Activated B cell treated with CpG ODN at 0.5 μM for 24 hours (primary cell): ENCODE measurements around the gene RYR1. TPM values are rescaled to one million over a fixed set of nuclear protein-coding genes. Genes with fewer than 3 reads are reported as not detected.

Source experiments
- ATAC-seq: fragments of 200-7000 bp; cut with Tn5 transposase; one replicate; pipeline ENCODE4 v1.10.0; 2021; ENCODE audit warnings: low read depth, mild to moderate bottlenecking, moderate library complexity
- CTCF ChIA-PET: fragments of 350-600 bp; sonication (Branson Sonifier 250); formaldehyde crosslinking; loops from one replicate; lab custom pipeline; 2021; ENCODE audit warnings: antibody characterized with exemption; lab: Charles Lee
- POLR2A ChIA-PET: fragments of 350-600 bp; sonication (Branson Sonifier 250); formaldehyde crosslinking; loops from one replicate; lab custom pipeline; 2021; ENCODE audit warnings: antibody characterized with exemption; lab: Charles Lee
- DNase-seq: peaks from one replicate; pipeline ENCODE4 v3.0.0; 2022
- H3K27ac Mint-ChIP-seq: one replicate; pipeline ENCODE4 v1.8.0; 2020; ENCODE audit warnings: mixed read lengths
- H3K27me3 Mint-ChIP-seq: one replicate; pipeline ENCODE4 v1.8.0; 2021; ENCODE audit warnings: mixed read lengths
- H3K36me3 Mint-ChIP-seq: one replicate; pipeline ENCODE4 v1.8.0; 2021; ENCODE audit warnings: low read depth, mixed read lengths
- H3K4me1 Mint-ChIP-seq: one replicate; pipeline ENCODE4 v1.8.0; 2021; ENCODE audit warnings: mixed read lengths
- H3K4me3 Mint-ChIP-seq: one replicate; pipeline ENCODE4 v1.8.0; 2020; ENCODE audit warnings: mild to moderate bottlenecking, mixed read lengths
- H3K9me3 Mint-ChIP-seq: one replicate; pipeline ENCODE4 v1.8.0; 2020; ENCODE audit warnings: mixed read lengths
- CTCF ChIP-seq: fragments of 200-600 bp; IDR thresholded peaks from one replicate; pipeline ENCODE4 v1.8.0; 2022; ENCODE audit warnings: antibody characterized with exemption, mild to moderate bottlenecking
- intact Hi-C: fragments of 100-400 bp; cut with micrococcal nuclease; formaldehyde crosslinking; loops from one replicate; pipeline ENCODE4 v1.15.1; 2024
- total RNA-seq: library from RNA; stranded (reverse); gene quantifications from 2 replicates; pipeline ENCODE4 v1.2.3, GENCODE V29; 2022

The RYR1 gene
- total RNA-seq, 1 donor from 2014 or later, result 4.1 TPM

- Mint-ChIP-seq H3K9me3 (no peaks in the 10 kb centered on the region), H3K4me1 (peaks cover 16% of the 10 kb centered on the region), H3K27me3 (no peaks in the 10 kb centered on the region), H3K36me3 (no peaks in the 10 kb centered on the region), H3K4me3 (no peak overlapping the region), H3K27ac (no peak overlapping the region)
- ChIA-PET POLR2A (interaction anchor here (0.5 kb wide), 1 partner anchor 162 kb away, joined by 4 read pairs; no protein-coding TSS in a partner anchor), CTCF (no interaction called here)
- intact Hi-C loops, result no loop called here
- TF ChIP-seq CTCF, result no peak
- ATAC-seq (no peak), DNase-seq (no peak)
Observed at GRCh38 chr19:38496116-38496515, 62.6 kb downstream of the RYR1 start.

GRCh38 chr19:38496603-38497487 is 63.4 kb downstream of the RYR1 start:
- CTCF ChIA-PET, result no interaction called here
- intact Hi-C loops, result no loop called here

GRCh38 chr19:38497907-38498306 is 64.4 kb downstream of the RYR1 start:
- DNase-seq, result no peak
- ChIA-PET POLR2A (interaction anchor here (0.5 kb wide), 1 partner anchor 243 kb away, joined by 5 read pairs; no protein-coding TSS in a partner anchor), CTCF (no interaction called here)
- Mint-ChIP-seq H3K4me3 (no peak overlapping the region), H3K27ac (no peak overlapping the region), H3K36me3 (no peaks in the 10 kb centered on the region), H3K27me3 (no peaks in the 10 kb centered on the region), H3K4me1 (peaks cover 2% of the 10 kb centered on the region), H3K9me3 (no peaks in the 10 kb centered on the region)
- intact Hi-C loops, result no loop called here
- no peak for TF ChIP-seq CTCF
- ATAC-seq, result no peak

More at GRCh38 chr19:38496603-38497487, 63.4 kb downstream of the RYR1 start:
- POLR2A ChIA-PET, result interaction anchor here (0.5 kb wide), 1 partner anchor 163 kb away, joined by 4 read pairs; no protein-coding TSS in a partner anchor
- DNase-seq (no peak), ATAC-seq (no peak)
- Mint-ChIP-seq H3K27me3 (no peaks in the 10 kb centered on the region), H3K9me3 (no peaks in the 10 kb centered on the region), H3K4me1 (peaks cover 13% of the 10 kb centered on the region), H3K36me3 (no peaks in the 10 kb centered on the region), H3K4me3 (no peak overlapping the region), H3K27ac (no peak overlapping the region)
- no peak for TF ChIP-seq CTCF

- no peaks in the 10 kb centered on the region for H3K4me1 Mint-ChIP-seq
- POLR2A ChIA-PET, result no interaction called here
- no peak overlapping the region for H3K27ac Mint-ChIP-seq
- ATAC-seq (no peak), DNase-seq (no peak)
- CTCF ChIA-PET, result no interaction called here
- H3K36me3 Mint-ChIP-seq, result no peaks in the 10 kb centered on the region
- no peaks in the 10 kb centered on the region for H3K9me3 Mint-ChIP-seq
- no peaks in the 10 kb centered on the region for H3K27me3 Mint-ChIP-seq
- no peak overlapping the region for H3K4me3 Mint-ChIP-seq
- TF ChIP-seq CTCF, result no peak
- intact Hi-C loops, result no loop called here
Observed at GRCh38 chr19:38499532-38499931, 66.0 kb downstream of the RYR1 start.

GRCh38 chr19:38500450-38500849 is 67.0 kb downstream of the RYR1 start:
- CTCF ChIA-PET, result no interaction called here
- DNase-seq (no peak), ATAC-seq (no peak)
- no peak for TF ChIP-seq CTCF
- intact Hi-C loops, result no loop called here
- no peaks in the 10 kb centered on the region for H3K4me1 Mint-ChIP-seq
- no peak overlapping the region for H3K27ac Mint-ChIP-seq
- no peaks in the 10 kb centered on the region for H3K9me3 Mint-ChIP-seq
- H3K36me3 Mint-ChIP-seq, result no peaks in the 10 kb centered on the region
- H3K4me3 Mint-ChIP-seq, result no peak overlapping the region
- H3K27me3 Mint-ChIP-seq, result no peaks in the 10 kb centered on the region
- POLR2A ChIA-PET, result no interaction called here
